NCI-H1092 (cell line): Measurements from ENCODE around the gene IFT74.

Experiments used
- DNase-seq: peaks from one replicate; lab custom pipeline; 2025; lab: John Stamatoyannopoulos, UW

The IFT74 gene

GRCh38 chr9:26955921-26956859, at the start of gene IFT74:
IFT74 (plus strand) TSS chr9:26956412; CDS start chr9:26961968, 5,556 bp downstream.
- DNase-seq: peak; percentile 99

- no peak for DNase-seq
Observed at GRCh38 chr9:26913138-26913668, 43.0 kb upstream of the IFT74 start.

- DNase-seq: no peak
Observed at GRCh38 chr9:26919698-26920097, 36.5 kb upstream of the IFT74 start.

- DNase-seq: no peak
Observed at GRCh38 chr9:26925609-26926008, 30.6 kb upstream of the IFT74 start.

- DNase-seq: no peak
Observed at GRCh38 chr9:26928902-26929495, 27.2 kb upstream of the IFT74 start.

GRCh38 chr9:26935847-26936246, 20.4 kb upstream of the IFT74 start:
- DNase-seq: no peak

GRCh38 chr9:26937816-26938371, 18.3 kb upstream of the IFT74 start:
- DNase-seq: no peak

GRCh38 chr9:26939955-26940711, 16.1 kb upstream of the IFT74 start:
- DNase-seq: no peak

- no peak for DNase-seq
Observed at GRCh38 chr9:26940779-26941178, 15.4 kb upstream of the IFT74 start.

GRCh38 chr9:26945591-26945990, 10.6 kb upstream of the IFT74 start:
- DNase-seq: no peak

GRCh38 chr9:26946753-26947727, 9.2 kb upstream of the IFT74 start, which contains the start of gene PLAA:
PLAA (minus strand) TSS chr9:26947242; CDS start chr9:26947045, 197 bp downstream.
- DNase-seq: peak; percentile 95

GRCh38 chr9:26947736-26948135, 8.5 kb upstream of the IFT74 start:
- DNase-seq: no peak

- no peak for DNase-seq
Observed at GRCh38 chr9:26949637-26950069, 6.6 kb upstream of the IFT74 start.

GRCh38 chr9:26950521-26950920, 5.7 kb upstream of the IFT74 start:
- DNase-seq: no peak

- no peak for DNase-seq
Observed at GRCh38 chr9:26951794-26952193, 4.4 kb upstream of the IFT74 start.

- DNase-seq: no peak
Observed at GRCh38 chr9:26954050-26954508, 2.1 kb upstream of the IFT74 start.

- no peak for DNase-seq
Observed at GRCh38 chr9:26955222-26955903, 849 bp upstream of the IFT74 start.

GRCh38 chr9:26956860-26957233, 635 bp downstream of the IFT74 start:
- DNase-seq: no peak

- DNase-seq: no peak
Observed at GRCh38 chr9:26971721-26972120, 15.5 kb downstream of the IFT74 start.

GRCh38 chr9:26973989-26974388, 17.8 kb downstream of the IFT74 start:
- no peak for DNase-seq
